DMS 273 treated with DMSO at 0.1 percent for 48 hours (cell line): ENCODE results near the gene PPP1R16B.

Experiments
- DNase-seq: peaks from one replicate; lab custom pipeline; 2025; lab: John Stamatoyannopoulos, UW

PPP1R16B gene

GRCh38 chr20:38965264-38965663 lies 159.8 kb downstream of the PPP1R16B start:
- DNase-seq = no peak

- no peak for DNase-seq
Observed at GRCh38 chr20:38968090-38968489, 162.6 kb downstream of the PPP1R16B start.

GRCh38 chr20:38969708-38970107 lies 164.2 kb downstream of the PPP1R16B start:
- DNase-seq = no peak

- DNase-seq = no peak
Observed at GRCh38 chr20:38970302-38970701, 164.8 kb downstream of the PPP1R16B start.
